Transverse colon (tissue), 4 donors: ENCODE data around the gene ALOX5AP. TPM values are rescaled to one million over a fixed set of nuclear protein-coding genes. Genes with fewer than 3 reads are reported as not detected.

Experiments
- DNase-seq: peaks from one replicate; pipeline ENCODE4 v3.0.0-alpha.2; 2019
- H3K27ac ChIP-seq, 4 donors: fragments of 200-600 bp; sonication (generic); 2 replicates each; pipeline ENCODE4 v1.5.1; 2016 to 2018; ENCODE audit warnings: inconsistent platforms in 4 of 4
- H3K27me3 ChIP-seq: fragments of 200-600 bp; sonication (generic); 2 replicates; pipeline ENCODE4 v1.5.1; 2017; ENCODE audit warnings: inconsistent platforms
- H3K36me3 ChIP-seq, 4 donors: fragments of 200-600 bp; sonication (generic); 2 replicates each; pipeline ENCODE4 v1.5.1; 2017 to 2019; ENCODE audit warnings: inconsistent platforms in 4 of 4
- H3K4me1 ChIP-seq, 4 donors: fragments of 200-600 bp; sonication (generic); 2 replicates each; pipeline ENCODE4 v1.5.1; 2017 to 2020; ENCODE audit warnings: inconsistent platforms in 4 of 4
- H3K4me3 ChIP-seq, 4 donors: fragments of 200-600 bp; sonication (generic); 1 replicate in 1 of 4; 2 replicates in 3 of 4; pipeline versions ENCODE4 v1.5.1 to v1.6.1; 2017 to 2019; ENCODE audit warnings: inconsistent platforms in 4 of 4
- H3K9me3 ChIP-seq, 2 donors: fragments of 200-600 bp; sonication (generic); 2 replicates each; pipeline ENCODE4 v1.5.1; 2017 to 2019; ENCODE audit warnings: inconsistent platforms in 2 of 2
- EP300 ChIP-seq: sonication (generic); formaldehyde crosslinking; IDR thresholded peaks from one replicate; pipeline ENCODE4 v1.6.1; 2017; ENCODE audit warnings: antibody characterized with exemption, low read depth
- POLR2A ChIP-seq: fragments of 450-650 bp; IDR thresholded peaks from one replicate; pipeline ENCODE4 v1.6.1; 2016; ENCODE audit warnings: antibody characterized with exemption, mild to moderate bottlenecking, moderate library complexity
- POLR2AphosphoS5 ChIP-seq, 3 donors: sonication (generic); formaldehyde crosslinking; IDR thresholded peaks; one replicate each; pipeline ENCODE4 v1.6.1; 2016; ENCODE audit warnings: antibody characterized with exemption in 3 of 3
- WGBS, 2 donors: methylation state at CpG; one replicate each; pipeline ENCODE4 v1.1.5; 2018; ENCODE audit warnings: low coverage in 1 of 2; 5-methylcytosine and 5-hydroxymethylcytosine counted together
- in situ Hi-C, 4 donors: fragments of 200-750 bp; cut with MboI; loops; one replicate each; pipeline versions ENCODE4 v1.15.0 to v1.15.1; 2017; ENCODE audit warnings: low sequenced_read_pairs in 3 of 4, low pct_ligation_motif_present in 1 of 4, low pct_unique_long_range_greater_than_20kb in 1 of 4
- intact Hi-C: fragments of 100-400 bp; cut with DNase I; formaldehyde crosslinking; loops from one replicate; pipeline ENCODE4 v1.15.1; 2023; ENCODE audit warnings: low total_unique reads
- total RNA-seq, 4 donors: library from RNA; depleted of rRNA; stranded (reverse); fragments of >200 nt; gene quantifications; one replicate each; pipeline ENCODE4 v1.1.0, GENCODE V29; 2016
- TF ChIP-seq, protein P1 (sequence below), 5 experiments: fragments of 200-600 bp in 3 of 5; fragments of 450-650 bp in 2 of 5; sonication (generic) in 3 of 5; IDR thresholded peaks; 1 replicate in 2 of 5; 2 replicates in 3 of 5; pipeline ENCODE4 v1.5.1; 2016 to 2017; ENCODE audit warnings: antibody characterized with exemption in 5 of 5, inconsistent platforms in 3 of 5, mild to moderate bottlenecking in 2 of 5, moderate library complexity in 1 of 5

The ALOX5AP gene
- total RNA-seq, 4 donors from 2014 or later = 1.2 to 18.7 (median 14.1) TPM

GRCh38 chr13:30766231-30766630 lies 30.9 kb downstream of the ALOX5AP start:
- TF ChIP-seq, protein P1, sequence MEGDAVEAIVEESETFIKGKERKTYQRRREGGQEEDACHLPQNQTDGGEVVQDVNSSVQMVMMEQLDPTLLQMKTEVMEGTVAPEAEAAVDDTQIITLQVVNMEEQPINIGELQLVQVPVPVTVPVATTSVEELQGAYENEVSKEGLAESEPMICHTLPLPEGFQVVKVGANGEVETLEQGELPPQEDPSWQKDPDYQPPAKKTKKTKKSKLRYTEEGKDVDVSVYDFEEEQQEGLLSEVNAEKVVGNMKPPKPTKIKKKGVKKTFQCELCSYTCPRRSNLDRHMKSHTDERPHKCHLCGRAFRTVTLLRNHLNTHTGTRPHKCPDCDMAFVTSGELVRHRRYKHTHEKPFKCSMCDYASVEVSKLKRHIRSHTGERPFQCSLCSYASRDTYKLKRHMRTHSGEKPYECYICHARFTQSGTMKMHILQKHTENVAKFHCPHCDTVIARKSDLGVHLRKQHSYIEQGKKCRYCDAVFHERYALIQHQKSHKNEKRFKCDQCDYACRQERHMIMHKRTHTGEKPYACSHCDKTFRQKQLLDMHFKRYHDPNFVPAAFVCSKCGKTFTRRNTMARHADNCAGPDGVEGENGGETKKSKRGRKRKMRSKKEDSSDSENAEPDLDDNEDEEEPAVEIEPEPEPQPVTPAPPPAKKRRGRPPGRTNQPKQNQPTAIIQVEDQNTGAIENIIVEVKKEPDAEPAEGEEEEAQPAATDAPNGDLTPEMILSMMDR (IDR thresholded peaks at IDR 0.05) = no peak
- TF ChIP-seq EP300 (no peak), POLR2AphosphoS5 (IDR thresholded peaks at IDR 0.05) (no peak), POLR2A (no peak)
- H3K4me3 ChIP-seq = no peak overlapping the region
- DNase-seq = no peak
- in situ Hi-C loops = no loop called here
- intact Hi-C loops = no loop called here
- peak overlapping the region in 1 of 4 donors; percentile 45 for H3K27ac ChIP-seq
- no peaks in the 10 kb centered on the region for H3K9me3 ChIP-seq
- no peaks in the 10 kb centered on the region for H3K27me3 ChIP-seq
- 40 to 77% methylated on average over 2 of the region's 2 CpGs for WGBS, 2 donors
- peaks cover 0 to 12% (median 3%) of the 10 kb centered on the region in 4 donors for H3K4me1 ChIP-seq
- H3K36me3 ChIP-seq = no peaks in the 10 kb centered on the region

- H3K36me3 ChIP-seq = no peaks in the 10 kb centered on the region
- H3K27ac ChIP-seq = no peak overlapping the region
- no peak for TF ChIP-seq POLR2A
- no peak for TF ChIP-seq EP300
- TF ChIP-seq POLR2AphosphoS5 (IDR thresholded peaks at IDR 0.05) = no peak
- TF ChIP-seq, protein P1 (IDR thresholded peaks at IDR 0.05) = no peak
- in situ Hi-C loops = no loop called here
- DNase-seq = no peak
- 69 to 96% methylated on average over 4 of the region's 4 CpGs for WGBS, 2 donors
- H3K4me1 ChIP-seq = peaks cover 0 to 12% (median 3%) of the 10 kb centered on the region in 4 donors
- no peak overlapping the region for H3K4me3 ChIP-seq
- intact Hi-C loops = no loop called here
- no peaks in the 10 kb centered on the region for H3K9me3 ChIP-seq
- no peaks in the 10 kb centered on the region for H3K27me3 ChIP-seq
These were observed 35.6 kb downstream of the ALOX5AP start for GRCh38 chr13:30770929-30771328.

- intact Hi-C loops = no loop called here
- Histone ChIP-seq H3K27ac (no peak overlapping the region), H3K4me3 (no peak overlapping the region), H3K27me3 (no peaks in the 10 kb centered on the region), H3K36me3 (no peaks in the 10 kb centered on the region), H3K9me3 (no peaks in the 10 kb centered on the region), H3K4me1 (no peaks in the 10 kb centered on the region)
- no peak for DNase-seq
- TF ChIP-seq POLR2A (no peak), POLR2AphosphoS5 (IDR thresholded peaks at IDR 0.05) (no peak), EP300 (no peak)
- TF ChIP-seq, protein P1 (IDR thresholded peaks at IDR 0.05) = no peak
- in situ Hi-C loops = no loop called here
These were observed 38.2 kb downstream of the ALOX5AP start for GRCh38 chr13:30773561-30773960.

DNA sequence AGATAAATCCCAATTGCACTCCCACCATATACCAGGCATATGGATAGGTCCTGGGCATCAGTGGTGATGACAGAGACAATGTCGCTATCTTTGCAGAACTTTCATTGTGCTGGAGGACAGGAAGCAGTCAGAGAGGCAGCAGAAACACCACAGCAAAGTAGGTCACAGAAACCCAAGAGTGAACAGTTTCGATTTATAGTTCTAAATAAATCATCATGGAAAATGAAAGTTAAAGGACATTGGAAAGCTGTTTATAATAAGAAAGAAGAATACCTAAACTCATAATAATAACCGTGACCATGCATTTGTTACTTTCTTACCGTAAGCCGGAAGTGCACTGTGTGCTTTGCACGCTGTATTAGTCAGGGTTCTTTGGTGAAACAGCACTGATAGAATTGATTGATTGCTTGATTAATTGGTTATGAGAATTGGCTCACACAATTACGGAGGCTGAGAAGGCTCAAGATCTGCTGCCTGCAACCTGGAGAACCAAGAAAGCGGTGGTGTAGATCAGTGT lies 38.9 kb downstream of the ALOX5AP start:
- TF ChIP-seq, protein P1 (IDR thresholded peaks at IDR 0.05) = no peak
- TF ChIP-seq POLR2AphosphoS5 (IDR thresholded peaks at IDR 0.05) (no peak), EP300 (no peak), POLR2A (no peak)
- Histone ChIP-seq H3K36me3 (no peaks in the 10 kb centered on the region), H3K4me3 (no peak overlapping the region), H3K27ac (no peak overlapping the region), H3K4me1 (no peaks in the 10 kb centered on the region), H3K9me3 (no peaks in the 10 kb centered on the region), H3K27me3 (no peaks in the 10 kb centered on the region)
- intact Hi-C loops (no loop called here), in situ Hi-C loops (no loop called here)
- DNase-seq = no peak
- 69 to 81% methylated on average over 6 to 8 of the region's 8 CpGs for WGBS, 2 donors
